SK-N-SH (cell line): ENCODE data around the gene CCHCR1. TPM values are rescaled to one million over a fixed set of nuclear protein-coding genes. Genes with fewer than 3 reads are reported as not detected.

Experiments
- CTCF ChIA-PET: fragments of 300-600, 350-600 bp; formaldehyde crosslinking; extraction: SDS; loops from one replicate; lab custom pipeline; 2021; lab: Yijun Ruan, JAX
- POLR2A ChIA-PET: fragments of 350-600 bp; sonication (Branson Sonifier 250); formaldehyde crosslinking; extraction: SDS; loops from one replicate; lab custom pipeline; 2020; ENCODE audit warnings: antibody characterized with exemption, inconsistent platforms; lab: Yijun Ruan, JAX
- DNase-seq: peaks from one replicate; pipeline ENCODE4 v3.0.0; 2012
- H2AFZ ChIP-seq: fragments of 200-600 bp; sonication (generic); 2 replicates; pipeline ENCODE4 v1.8.1; 2016; ENCODE audit warnings: antibody characterized with exemption, mild to moderate bottlenecking, low read depth
- H3F3A ChIP-seq: fragments of 200-600 bp; sonication (generic); replicated peaks from 2 replicates; pipeline ENCODE3; 2016; ENCODE audit warnings: antibody characterized with exemption, mild to moderate bottlenecking; ENCODE audit not compliant: insufficient read depth
- H3K27ac ChIP-seq, 2 experiments: fragments of 200-500 bp in 1 of 2; fragments of 200-600 bp in 1 of 2; sonication (Bioruptor generic) in 1 of 2; sonication (generic), shearing (Covaris generic) in 1 of 2; 2 replicates each; pipeline versions ENCODE4 v1.5.1 to v1.6.1; 2014 to 2016; ENCODE audit warnings: low read depth in 2 of 2, inconsistent platforms in 1 of 2, low read length in 1 of 2, mild to moderate bottlenecking in 1 of 2, mixed read lengths in 1 of 2
- H3K27me3 ChIP-seq: fragments of 200-600 bp; sonication (generic), shearing (Covaris generic); 2 replicates; pipeline ENCODE4 v1.6.1; 2016; ENCODE audit warnings: mixed run types; ENCODE audit not compliant: insufficient read depth
- H3K36me3 ChIP-seq, 2 experiments: fragments of 200-500 bp in 1 of 2; fragments of 200-600 bp in 1 of 2; sonication (Bioruptor generic) in 1 of 2; sonication (generic) in 1 of 2; replicated peaks in 1 of 2; 2 replicates each; pipeline versions ENCODE3 to v1.5.1; 2014 to 2016; ENCODE audit warnings: low read length in 1 of 2, mild to moderate bottlenecking in 1 of 2; ENCODE audit not compliant: insufficient read depth in 2 of 2, control insufficient read depth in 1 of 2
- H3K4me1 ChIP-seq, 2 experiments: fragments of 200-500 bp in 1 of 2; fragments of 200-600 bp in 1 of 2; sonication (Bioruptor generic) in 1 of 2; sonication (generic), shearing (Covaris generic) in 1 of 2; 2 replicates each; pipeline versions ENCODE4 v1.5.1 to v1.6.1; 2014 to 2016; ENCODE audit warnings: low read depth in 1 of 2, low read length in 1 of 2, mixed run types in 1 of 2; ENCODE audit not compliant: insufficient read depth in 2 of 2, control insufficient read depth in 1 of 2
- H3K4me2 ChIP-seq: fragments of 200-600 bp; sonication (generic), shearing (Covaris generic); 2 replicates; pipeline ENCODE4 v1.6.1; 2017; ENCODE audit warnings: mixed run types
- H3K4me3 ChIP-seq, 2 experiments: fragments of 200-500 bp in 1 of 2; fragments of 200-600 bp in 1 of 2; sonication (Bioruptor generic) in 1 of 2; sonication (generic), shearing (Covaris generic) in 1 of 2; 2 replicates each; pipeline versions ENCODE4 v1.5.1 to v1.8.1; 2014 to 2016; ENCODE audit warnings: low read depth in 2 of 2, inconsistent platforms in 1 of 2, low read length in 1 of 2, mild to moderate bottlenecking in 1 of 2, mixed read lengths in 1 of 2, moderate library complexity in 1 of 2
- H3K79me2 ChIP-seq: fragments of 200-600 bp; sonication (generic); 2 replicates; pipeline ENCODE4 v1.8.1; 2017; ENCODE audit warnings: mild to moderate bottlenecking; ENCODE audit not compliant: insufficient read depth
- H3K9ac ChIP-seq: fragments of 200-600 bp; sonication (generic); 2 replicates; pipeline ENCODE4 v1.6.1; 2017; ENCODE audit warnings: mixed run types
- H3K9me2 ChIP-seq: fragments of 200-600 bp; sonication (generic); 2 replicates; pipeline ENCODE4 v1.6.1; 2017; ENCODE audit warnings: mixed run types
- H3K9me3 ChIP-seq: fragments of 200-600 bp; sonication (generic); 2 replicates; pipeline ENCODE4 v1.6.1; 2017; ENCODE audit warnings: mixed run types, mild to moderate bottlenecking, moderate library complexity
- H4K20me1 ChIP-seq: fragments of 200-600 bp; sonication (generic); 2 replicates; pipeline ENCODE4 v1.6.1; 2017; ENCODE audit warnings: mild to moderate bottlenecking, mixed run types; ENCODE audit not compliant: insufficient read depth
- ELF1 ChIP-seq: IDR thresholded peaks from 2 replicates; pipeline ENCODE4 v1.4.0; 2012
- EP300 ChIP-seq, 2 experiments: IDR thresholded peaks; 2 replicates each; pipeline versions ENCODE4 v1.4.0 to v1.6.1; 2012; ENCODE audit warnings: borderline replicate concordance in 1 of 2, low read depth in 1 of 2, low read length in 1 of 2
- EZH2phosphoT487 ChIP-seq: fragments of 200-600 bp; sonication (generic); IDR thresholded peaks from 2 replicates; pipeline ENCODE4 v1.6.1; 2017; ENCODE audit warnings: low read depth, mixed run types, mild to moderate bottlenecking, antibody characterized with exemption, moderate library complexity, borderline replicate concordance
- FOSL2 ChIP-seq: IDR thresholded peaks from 2 replicates; pipeline ENCODE4 v1.4.0; 2012; ENCODE audit warnings: low read depth, mild to moderate bottlenecking, moderate library complexity, borderline replicate concordance
- FOXJ3 ChIP-seq: sonication (generic); formaldehyde crosslinking; IDR thresholded peaks from 2 replicates; pipeline ENCODE4 v1.5.1; 2020; ENCODE audit warnings: mild to moderate bottlenecking, missing genetic modification reagents
- FOXM1 ChIP-seq: IDR thresholded peaks from 2 replicates; pipeline ENCODE4 v1.4.0; 2012; ENCODE audit warnings: low read depth, mild to moderate bottlenecking
- GATA2 ChIP-seq: sonication (generic); formaldehyde crosslinking; IDR thresholded peaks from 2 replicates; pipeline ENCODE4 v1.5.0; 2020; ENCODE audit warnings: mild to moderate bottlenecking, missing genetic modification reagents
- IRF3 ChIP-seq: fragments of 150-350 bp; IDR thresholded peaks from 2 replicates; pipeline ENCODE4 v1.6.1; 2016; ENCODE audit warnings: mild to moderate bottlenecking, low read depth, low read length
- JUND ChIP-seq: IDR thresholded peaks from 2 replicates; pipeline ENCODE4 v1.4.0; 2012
- MEF2A ChIP-seq: IDR thresholded peaks from 2 replicates; pipeline ENCODE4 v1.4.0; 2012; ENCODE audit warnings: low read depth, borderline replicate concordance
- PBX3 ChIP-seq: IDR thresholded peaks from 2 replicates; pipeline ENCODE4; 2012
- POLR2AphosphoS5 ChIP-seq: IDR thresholded peaks from 2 replicates; pipeline ENCODE4 v1.6.1; 2012; ENCODE audit warnings: low read depth, low read length
- RCOR1 ChIP-seq: fragments of 150-350 bp; IDR thresholded peaks from 2 replicates; pipeline ENCODE4 v1.6.1; 2017; ENCODE audit warnings: antibody characterized with exemption, low read length
- RXRA ChIP-seq: IDR thresholded peaks from 2 replicates; pipeline ENCODE4 v1.4.0; 2012; ENCODE audit warnings: low read depth, mild to moderate bottlenecking, borderline replicate concordance
- SMC3 ChIP-seq: IDR thresholded peaks from 2 replicates; pipeline ENCODE4 v1.6.1; 2012; ENCODE audit warnings: low read depth, low read length, improper control_type of control experiment
- YY1 ChIP-seq: IDR thresholded peaks from 2 replicates; pipeline ENCODE4 v1.4.0; 2012; ENCODE audit warnings: low read depth, mild to moderate bottlenecking
- WGBS: methylation state at CpG from one replicate; pipeline ENCODE4 v1.1.6; 2017; ENCODE audit warnings: low lambda C conversion rate; 5-methylcytosine and 5-hydroxymethylcytosine counted together
- polyA plus RNA-seq, 3 experiments: library from polyadenylated mRNA; depleted of rRNA; stranded (reverse); fragments of >200 nt; gene quantifications; 2 replicates each; pipeline ENCODE4 v1.2.3, GENCODE V29; 2012
- TF ChIP-seq, protein P1 (sequence below): fragments of 150-350 bp; IDR thresholded peaks from 2 replicates; pipeline ENCODE4 v1.6.1; 2017; ENCODE audit warnings: antibody characterized with exemption, low read length, low read depth, borderline replicate concordance
- TF ChIP-seq, protein P2 (sequence below): IDR thresholded peaks from 2 replicates; pipeline ENCODE4 v1.6.1; 2012; ENCODE audit warnings: mild to moderate bottlenecking, low read depth, low read length, moderate library complexity
- TF ChIP-seq, protein P3 (sequence below): IDR thresholded peaks from 2 replicates; pipeline ENCODE4 v1.4.0; 2012; ENCODE audit warnings: low read depth, borderline replicate concordance

CCHCR1 gene
- polyA plus RNA-seq, 1 of the 3 experiments (the other 2 are of a cell fraction): 18.7 TPM

DNA sequence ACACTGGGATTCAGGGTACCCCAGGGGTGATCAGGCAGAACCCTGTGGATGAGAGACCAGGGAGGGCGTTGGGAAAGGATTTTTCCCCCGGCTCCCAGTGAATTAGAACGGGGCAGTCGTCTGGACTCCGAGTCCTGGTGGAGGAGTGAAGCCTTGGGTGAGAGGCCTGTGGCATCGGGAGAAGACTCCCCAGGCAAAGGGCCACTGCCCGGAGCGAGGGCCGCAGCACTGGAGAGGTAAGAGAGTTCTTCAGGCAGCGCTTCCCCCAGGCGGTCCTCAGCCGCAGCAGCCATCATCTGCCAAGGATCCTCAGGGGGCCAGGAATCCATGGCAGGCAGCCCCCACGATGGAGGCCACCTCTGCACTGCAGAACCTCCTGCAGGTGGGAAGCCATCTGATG is 45.9 kb downstream of the CCHCR1 start:
- H4K20me1 ChIP-seq: no peaks in the 10 kb centered on the region
- DNase-seq: no peak
- no peak overlapping the region for H3K4me3 ChIP-seq
- no peak overlapping the region for H3K27ac ChIP-seq
- H3K27me3 ChIP-seq: no peaks in the 10 kb centered on the region; the same call in 1 of the 2 replicates
- H3K4me2 ChIP-seq: no peak overlapping the region
- CTCF ChIA-PET: interaction anchor here (1.4 to 4.8 kb wide), 4 partner anchors 16 to 255 kb away, joined by 4 to 20 read pairs (median 6); no protein-coding TSS in a partner anchor
- 85% methylated on average over 7 of the region's 13 CpGs for WGBS
- POLR2A ChIA-PET: no interaction called here
- no peaks in the 10 kb centered on the region for H3K9me2 ChIP-seq
- H3K36me3 ChIP-seq: no peaks in the 10 kb centered on the region
- peaks cover 2 to 12% of the 10 kb centered on the region in 2 experiments; a peak in 3 of 4 replicates for H3K4me1 ChIP-seq
- no peaks in the 10 kb centered on the region for H3K9me3 ChIP-seq
- H3K79me2 ChIP-seq: peaks cover 16% of the 10 kb centered on the region
- no peak overlapping the region for H2AFZ ChIP-seq
- TF ChIP-seq ELF1 (no peak), EZH2phosphoT487 (no peak), YY1 (no peak), MEF2A (no peak), FOSL2 (no peak), GATA2 (CRISPR knock-in tag) (no peak), FOXJ3 (CRISPR knock-in tag) (no peak), EP300 (IDR thresholded peaks at IDR 0.05; ENCODE audit: borderline replicate concordance in 1 of 2, low read depth in 1 of 2, low read length in 1 of 2) (no peak), PBX3 (no peak), IRF3 (no peak), JUND (no peak), POLR2AphosphoS5 (no peak), RCOR1 (no peak), RXRA (no peak), FOXM1 (no peak), SMC3 (no peak)
- TF ChIP-seq, protein P1, sequence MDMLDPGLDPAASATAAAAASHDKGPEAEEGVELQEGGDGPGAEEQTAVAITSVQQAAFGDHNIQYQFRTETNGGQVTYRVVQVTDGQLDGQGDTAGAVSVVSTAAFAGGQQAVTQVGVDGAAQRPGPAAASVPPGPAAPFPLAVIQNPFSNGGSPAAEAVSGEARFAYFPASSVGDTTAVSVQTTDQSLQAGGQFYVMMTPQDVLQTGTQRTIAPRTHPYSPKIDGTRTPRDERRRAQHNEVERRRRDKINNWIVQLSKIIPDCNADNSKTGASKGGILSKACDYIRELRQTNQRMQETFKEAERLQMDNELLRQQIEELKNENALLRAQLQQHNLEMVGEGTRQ: no peak
- TF ChIP-seq, protein P2, sequence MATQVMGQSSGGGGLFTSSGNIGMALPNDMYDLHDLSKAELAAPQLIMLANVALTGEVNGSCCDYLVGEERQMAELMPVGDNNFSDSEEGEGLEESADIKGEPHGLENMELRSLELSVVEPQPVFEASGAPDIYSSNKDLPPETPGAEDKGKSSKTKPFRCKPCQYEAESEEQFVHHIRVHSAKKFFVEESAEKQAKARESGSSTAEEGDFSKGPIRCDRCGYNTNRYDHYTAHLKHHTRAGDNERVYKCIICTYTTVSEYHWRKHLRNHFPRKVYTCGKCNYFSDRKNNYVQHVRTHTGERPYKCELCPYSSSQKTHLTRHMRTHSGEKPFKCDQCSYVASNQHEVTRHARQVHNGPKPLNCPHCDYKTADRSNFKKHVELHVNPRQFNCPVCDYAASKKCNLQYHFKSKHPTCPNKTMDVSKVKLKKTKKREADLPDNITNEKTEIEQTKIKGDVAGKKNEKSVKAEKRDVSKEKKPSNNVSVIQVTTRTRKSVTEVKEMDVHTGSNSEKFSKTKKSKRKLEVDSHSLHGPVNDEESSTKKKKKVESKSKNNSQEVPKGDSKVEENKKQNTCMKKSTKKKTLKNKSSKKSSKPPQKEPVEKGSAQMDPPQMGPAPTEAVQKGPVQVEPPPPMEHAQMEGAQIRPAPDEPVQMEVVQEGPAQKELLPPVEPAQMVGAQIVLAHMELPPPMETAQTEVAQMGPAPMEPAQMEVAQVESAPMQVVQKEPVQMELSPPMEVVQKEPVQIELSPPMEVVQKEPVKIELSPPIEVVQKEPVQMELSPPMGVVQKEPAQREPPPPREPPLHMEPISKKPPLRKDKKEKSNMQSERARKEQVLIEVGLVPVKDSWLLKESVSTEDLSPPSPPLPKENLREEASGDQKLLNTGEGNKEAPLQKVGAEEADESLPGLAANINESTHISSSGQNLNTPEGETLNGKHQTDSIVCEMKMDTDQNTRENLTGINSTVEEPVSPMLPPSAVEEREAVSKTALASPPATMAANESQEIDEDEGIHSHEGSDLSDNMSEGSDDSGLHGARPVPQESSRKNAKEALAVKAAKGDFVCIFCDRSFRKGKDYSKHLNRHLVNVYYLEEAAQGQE: no peak
- TF ChIP-seq, protein P3, sequence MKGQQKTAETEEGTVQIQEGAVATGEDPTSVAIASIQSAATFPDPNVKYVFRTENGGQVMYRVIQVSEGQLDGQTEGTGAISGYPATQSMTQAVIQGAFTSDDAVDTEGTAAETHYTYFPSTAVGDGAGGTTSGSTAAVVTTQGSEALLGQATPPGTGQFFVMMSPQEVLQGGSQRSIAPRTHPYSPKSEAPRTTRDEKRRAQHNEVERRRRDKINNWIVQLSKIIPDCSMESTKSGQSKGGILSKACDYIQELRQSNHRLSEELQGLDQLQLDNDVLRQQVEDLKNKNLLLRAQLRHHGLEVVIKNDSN: no peak
- H3K9ac ChIP-seq: no peak overlapping the region
- peaks cover 5% of the 10 kb centered on the region for H3F3A ChIP-seq
